M059J (cell line): ENCODE measurements around the gene HDAC4. TPM values are rescaled to one million over a fixed set of nuclear protein-coding genes. Genes with fewer than 3 reads are reported as not detected.
A peak's percentile ranks its signal among the peaks of the same experiment; 100 is the strongest.

Experiments
- DNase-seq: peaks from one replicate; pipeline ENCODE4 v3.0.0-alpha.2; 2012; ENCODE audit warnings: low read depth
- total RNA-seq: library from RNA; depleted of rRNA; stranded (reverse); fragments of >200 nt; shearing (Covaris generic); gene quantifications from 2 replicates; pipeline ENCODE4 v1.2.3, GENCODE V29; 2014

Gene HDAC4
- total RNA-seq, 1 experiment from 2014 or later: 3.9 TPM

DNA sequence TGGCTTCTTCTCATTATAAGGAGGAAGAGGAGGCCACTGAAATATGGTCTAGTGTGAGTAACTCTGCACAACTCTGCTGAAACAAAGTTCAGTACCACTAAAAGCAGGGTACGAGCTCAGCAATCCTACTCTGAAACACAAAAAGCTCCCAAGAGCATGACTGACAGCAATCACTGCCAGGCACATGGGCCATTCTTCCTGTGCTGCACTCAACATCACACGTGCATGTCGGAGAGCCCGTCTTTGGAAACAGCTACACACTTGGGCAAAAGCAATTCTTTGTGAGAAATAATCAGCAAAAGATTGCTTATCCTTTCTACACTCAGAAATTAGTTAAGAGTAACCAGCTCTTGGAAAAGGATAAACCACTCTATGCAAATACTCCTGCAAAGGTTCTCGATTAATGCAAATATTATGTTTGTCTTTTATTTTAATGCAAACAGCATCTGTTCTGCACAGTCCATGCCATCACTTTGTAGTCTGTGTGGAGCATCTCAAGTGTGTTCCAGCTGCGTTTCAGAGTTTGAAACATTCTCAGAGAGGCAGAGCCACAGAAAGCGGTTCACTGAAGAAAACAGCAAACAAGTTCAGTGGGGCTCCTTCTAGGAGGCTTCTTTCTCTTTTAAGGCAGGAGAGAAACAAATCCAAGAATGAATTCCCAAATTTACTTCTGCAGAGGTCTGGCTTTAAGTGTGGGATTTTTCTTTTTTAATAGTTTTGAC lies 145.0 kb downstream of the HDAC4 start:
- DNase-seq: no peak

DNA sequence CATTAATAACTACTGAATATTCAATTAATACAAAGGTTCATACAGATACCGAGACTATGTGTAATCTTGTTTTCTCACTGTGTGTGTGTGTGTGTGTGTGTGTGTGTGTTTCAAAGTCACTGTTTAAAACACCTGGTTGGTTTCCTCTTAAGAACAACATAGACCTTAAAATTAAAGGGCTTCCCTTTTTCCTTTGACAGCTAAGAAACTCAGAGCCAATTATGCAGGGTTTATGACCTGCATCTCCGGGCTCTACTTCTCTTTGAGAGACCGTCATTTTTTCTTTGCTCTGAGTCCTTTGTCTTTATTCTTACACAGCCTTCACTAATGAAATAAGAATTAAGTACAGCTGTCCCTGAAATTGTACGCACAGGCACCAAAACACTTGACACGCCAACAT lies 145.6 kb downstream of the HDAC4 start:
- DNase-seq: no peak

DNA sequence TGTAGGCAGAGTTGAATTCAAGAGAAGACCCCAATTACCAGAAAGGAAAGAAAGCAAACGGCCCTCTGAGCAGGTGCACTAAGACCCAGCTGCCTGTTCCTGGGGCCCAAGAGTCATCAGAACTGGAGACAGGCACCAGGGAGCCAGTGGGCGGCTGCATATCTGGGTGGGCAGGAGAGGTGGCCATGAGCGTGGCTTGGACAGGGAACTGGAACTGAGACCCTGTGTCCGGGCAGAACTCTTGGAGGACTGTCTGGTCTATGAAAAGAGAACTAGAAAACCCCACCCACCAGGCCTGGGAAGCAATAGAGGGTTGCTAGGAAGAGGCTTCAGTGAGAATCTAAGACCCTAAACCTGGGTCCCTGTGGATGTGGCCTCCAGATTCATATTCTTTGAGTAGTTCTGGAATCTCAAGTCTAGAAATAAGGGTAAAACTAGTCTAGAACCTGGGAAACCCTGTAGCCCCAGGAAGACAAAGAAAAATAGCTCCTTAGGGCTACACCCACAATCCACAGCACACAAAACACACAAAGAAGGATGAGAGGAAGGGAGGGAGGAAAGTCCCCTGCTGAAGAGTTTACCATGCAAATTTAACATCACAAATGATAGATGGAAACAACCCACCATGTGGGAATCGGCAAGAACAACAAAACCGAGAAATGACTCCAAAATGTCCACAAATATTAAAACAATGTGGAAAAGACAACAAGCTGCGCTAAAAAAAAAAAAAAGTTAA lies 147.0 kb downstream of the HDAC4 start:
- no peak for DNase-seq

DNA sequence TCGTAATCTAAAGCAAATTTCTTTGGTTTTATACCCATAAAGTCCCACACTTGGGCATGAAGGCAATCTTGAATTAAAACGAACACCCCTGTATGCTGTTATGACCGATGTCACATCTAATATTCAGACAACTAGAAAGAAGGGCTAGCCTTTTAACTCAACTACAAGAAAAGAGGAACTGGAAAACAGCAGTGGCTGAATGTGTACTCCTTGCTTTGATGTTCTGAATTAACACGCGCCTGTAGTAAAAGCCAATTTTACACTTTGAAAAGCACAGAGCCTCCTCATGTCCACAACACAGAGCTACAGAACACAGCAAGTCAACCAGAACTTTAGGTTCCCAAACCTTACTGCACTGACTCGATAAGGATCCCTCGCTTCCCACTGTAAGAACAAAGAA lies 147.6 kb downstream of the HDAC4 start:
- no peak for DNase-seq

DNA sequence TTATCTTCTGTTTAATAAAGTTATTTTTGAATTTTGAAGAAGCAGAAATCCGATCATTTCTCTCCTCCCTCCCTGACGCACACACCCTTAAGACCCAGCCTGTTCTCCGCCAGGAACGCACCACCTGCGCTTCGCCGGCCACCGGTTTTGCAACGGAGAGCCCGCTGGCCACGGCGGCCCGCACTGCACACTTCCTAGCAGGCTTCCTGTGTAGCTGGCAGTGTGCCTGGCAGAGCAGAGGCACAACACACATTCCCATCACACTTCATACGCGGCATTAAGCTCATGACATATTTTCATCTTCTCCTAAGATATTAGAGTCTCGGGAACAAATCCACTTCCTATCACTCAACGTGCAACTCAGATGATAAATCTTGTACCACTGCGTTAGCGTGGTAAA lies 148.0 kb downstream of the HDAC4 start:
- no peak for DNase-seq

DNA sequence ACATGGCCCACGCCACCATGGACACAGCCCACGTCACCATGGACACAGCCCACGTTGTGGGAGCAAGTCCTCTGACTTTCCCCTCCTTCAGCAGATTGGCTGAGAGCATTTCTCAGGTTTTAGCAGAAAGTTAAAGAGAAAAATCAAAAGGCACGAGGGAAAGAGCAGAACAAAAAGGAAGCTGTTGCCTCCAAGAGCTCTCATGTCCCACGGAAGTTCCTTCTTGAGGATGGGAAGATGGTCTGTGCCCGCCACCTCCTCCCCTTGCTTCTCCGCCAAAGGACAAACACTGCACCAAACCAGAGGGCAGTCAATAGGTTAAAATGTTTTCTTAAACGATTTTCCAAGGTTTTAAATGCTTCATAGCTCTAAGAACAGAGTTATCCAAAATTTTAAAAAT lies 148.4 kb downstream of the HDAC4 start:
- no peak for DNase-seq

DNA sequence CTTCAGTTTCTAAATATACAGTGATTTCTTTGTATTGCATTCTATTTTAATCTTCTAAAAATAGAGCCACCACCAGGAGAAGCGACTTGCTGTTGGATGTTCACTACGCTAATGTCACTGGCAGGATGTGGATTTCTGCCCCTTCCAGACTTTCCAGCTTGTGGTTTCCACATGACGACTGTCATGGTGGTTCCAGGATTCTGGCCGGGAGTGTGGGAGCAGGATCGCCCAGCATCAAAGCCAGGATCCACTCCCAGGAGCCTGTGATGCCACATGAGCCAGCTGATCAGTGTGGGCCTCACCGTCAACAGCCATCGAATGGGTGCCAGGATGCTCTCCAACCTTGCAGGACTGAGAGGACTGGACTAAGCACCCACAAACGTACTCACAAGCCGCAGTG lies 148.8 kb downstream of the HDAC4 start:
- no peak for DNase-seq

DNA sequence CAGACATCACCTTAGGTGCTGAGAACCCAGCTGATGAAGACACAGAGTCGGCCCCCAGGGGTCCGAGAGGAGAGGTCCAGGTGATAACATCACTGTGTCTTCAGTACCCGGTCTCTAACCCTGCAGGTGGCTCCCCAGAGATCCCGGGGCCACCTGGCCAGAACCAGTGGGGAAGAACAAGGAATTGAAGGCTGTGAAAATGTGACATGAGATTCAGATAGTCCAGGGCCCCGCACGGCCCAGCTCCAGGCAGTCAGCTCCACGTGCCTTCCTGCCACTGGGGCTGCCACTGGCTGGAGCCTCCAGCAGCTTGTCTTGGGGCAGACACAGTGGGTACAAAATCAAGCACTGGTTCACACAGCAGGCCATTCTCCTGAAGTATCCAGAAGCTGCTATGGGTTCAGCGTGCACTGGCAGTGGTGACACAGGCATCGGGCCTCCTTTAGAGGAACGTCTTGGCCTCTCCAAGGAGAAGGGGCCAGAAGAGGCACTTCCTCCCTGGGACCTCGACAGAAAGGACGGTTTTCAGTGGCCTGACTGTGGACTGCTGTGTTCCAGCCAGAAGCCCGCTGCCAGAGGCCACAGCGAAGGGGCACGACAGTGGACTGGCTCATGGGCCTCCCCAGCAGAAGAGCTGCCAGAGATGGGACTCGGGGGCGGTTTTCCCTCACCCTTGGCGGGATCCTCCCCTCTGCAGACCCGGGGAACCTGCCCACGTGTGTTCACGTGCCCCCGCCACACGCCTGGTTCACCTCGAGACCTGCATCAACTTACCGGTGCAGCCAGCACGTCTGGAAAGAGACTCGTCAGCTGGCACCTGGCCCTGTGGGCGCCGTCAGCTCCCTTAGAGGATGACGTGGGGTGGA lies 150.4 kb downstream of the HDAC4 start:
- no peak for DNase-seq

DNA sequence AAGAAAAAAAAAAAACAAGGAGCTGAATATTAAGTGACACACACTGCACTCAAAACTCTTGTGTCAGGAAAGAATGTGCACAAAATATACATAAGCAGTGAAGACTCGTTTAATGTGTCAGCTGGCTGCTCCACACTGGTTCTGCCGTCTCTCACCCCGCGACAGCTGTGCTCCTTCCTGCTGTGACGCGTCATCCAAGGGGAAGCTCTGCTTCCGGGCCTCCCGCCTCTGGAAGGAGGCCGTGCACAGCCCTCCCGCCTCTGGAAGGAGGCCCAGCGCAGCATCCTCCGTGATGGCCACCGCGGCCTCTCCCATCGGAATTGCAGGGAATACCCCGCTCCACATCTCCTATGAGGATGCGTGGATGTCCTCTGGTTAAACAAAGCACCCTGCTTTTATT lies 151.0 kb downstream of the HDAC4 start:
- no peak for DNase-seq

DNA sequence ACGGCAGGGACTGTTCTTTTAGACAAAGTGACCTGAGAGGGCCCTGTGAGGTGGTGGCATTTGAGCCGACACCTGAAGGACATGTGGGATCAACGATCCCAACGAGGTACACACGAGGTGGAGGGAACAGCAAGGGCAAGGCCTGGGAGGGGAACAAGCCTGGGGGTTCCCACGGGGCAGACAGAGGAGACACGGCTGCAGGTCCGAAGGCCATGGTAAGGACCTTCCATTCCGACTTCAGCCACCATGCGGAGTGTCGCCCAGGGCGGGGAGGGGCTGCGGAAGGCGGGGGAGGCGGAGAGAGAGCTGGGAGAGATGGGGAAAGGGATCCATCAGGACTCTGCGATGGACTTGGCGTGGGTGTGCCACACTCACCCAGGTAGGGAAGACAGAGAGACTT lies 151.8 kb downstream of the HDAC4 start:
- no peak for DNase-seq

DNA sequence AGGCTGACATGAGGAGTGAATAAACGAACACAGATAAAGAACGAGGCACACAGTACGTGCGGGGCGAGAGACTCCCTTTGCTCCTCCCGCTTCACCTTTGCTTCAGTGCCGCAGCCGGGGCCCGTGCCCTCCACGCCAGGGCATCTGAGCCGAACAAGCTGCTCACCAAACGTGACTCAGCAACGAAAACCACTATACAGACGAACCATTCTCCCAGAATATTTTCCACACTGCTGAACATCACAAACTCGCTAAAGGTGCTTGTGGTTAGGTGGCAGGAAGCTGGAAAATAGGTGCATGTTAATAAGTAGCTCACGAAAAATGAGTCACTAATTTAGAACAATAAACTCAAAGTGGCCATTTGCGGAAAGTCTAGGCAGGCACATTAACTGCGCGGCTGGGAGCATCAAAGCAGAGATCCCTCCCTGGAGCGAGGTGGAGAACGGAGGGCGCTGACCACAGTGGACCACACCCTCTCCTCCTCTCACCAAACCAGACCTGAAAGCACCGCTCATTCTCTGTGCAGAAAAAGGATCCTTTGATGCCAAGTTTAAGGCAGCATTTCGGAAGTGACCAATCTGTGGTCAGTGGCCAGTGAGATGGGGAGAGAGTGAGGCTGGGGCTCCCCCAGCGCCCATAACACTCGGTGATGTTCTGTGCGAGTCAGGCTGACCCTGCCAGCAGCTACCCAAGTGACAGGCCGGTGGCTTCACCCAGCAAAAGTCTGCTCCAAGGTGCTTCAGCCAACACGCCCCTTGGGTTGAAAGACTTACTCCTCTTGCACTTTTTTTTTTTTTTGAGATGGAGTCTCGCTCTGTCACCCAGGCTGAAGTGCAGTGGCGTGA lies 153.2 kb downstream of the HDAC4 start:
- DNase-seq: peak; percentile 97

DNA sequence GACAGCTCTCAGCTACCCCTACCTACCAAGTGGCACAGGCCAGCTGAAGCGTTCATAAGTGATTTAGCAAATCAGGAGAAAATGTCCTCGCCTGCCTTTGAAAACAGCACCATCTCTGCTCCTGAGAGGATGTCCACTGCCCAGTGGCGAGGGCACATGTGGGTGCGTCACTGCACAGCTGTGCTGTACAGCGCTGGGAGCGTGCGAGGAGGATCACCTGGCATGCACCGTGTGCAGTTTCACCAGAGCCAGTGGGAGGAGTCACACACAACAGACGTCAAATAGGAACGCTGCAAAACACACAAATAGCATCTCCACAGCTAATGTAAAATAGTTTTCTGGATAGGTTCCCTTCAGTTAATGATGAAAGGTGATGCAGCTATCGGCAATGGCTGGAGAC lies 154.1 kb downstream of the HDAC4 start:
- DNase-seq: no peak

DNA sequence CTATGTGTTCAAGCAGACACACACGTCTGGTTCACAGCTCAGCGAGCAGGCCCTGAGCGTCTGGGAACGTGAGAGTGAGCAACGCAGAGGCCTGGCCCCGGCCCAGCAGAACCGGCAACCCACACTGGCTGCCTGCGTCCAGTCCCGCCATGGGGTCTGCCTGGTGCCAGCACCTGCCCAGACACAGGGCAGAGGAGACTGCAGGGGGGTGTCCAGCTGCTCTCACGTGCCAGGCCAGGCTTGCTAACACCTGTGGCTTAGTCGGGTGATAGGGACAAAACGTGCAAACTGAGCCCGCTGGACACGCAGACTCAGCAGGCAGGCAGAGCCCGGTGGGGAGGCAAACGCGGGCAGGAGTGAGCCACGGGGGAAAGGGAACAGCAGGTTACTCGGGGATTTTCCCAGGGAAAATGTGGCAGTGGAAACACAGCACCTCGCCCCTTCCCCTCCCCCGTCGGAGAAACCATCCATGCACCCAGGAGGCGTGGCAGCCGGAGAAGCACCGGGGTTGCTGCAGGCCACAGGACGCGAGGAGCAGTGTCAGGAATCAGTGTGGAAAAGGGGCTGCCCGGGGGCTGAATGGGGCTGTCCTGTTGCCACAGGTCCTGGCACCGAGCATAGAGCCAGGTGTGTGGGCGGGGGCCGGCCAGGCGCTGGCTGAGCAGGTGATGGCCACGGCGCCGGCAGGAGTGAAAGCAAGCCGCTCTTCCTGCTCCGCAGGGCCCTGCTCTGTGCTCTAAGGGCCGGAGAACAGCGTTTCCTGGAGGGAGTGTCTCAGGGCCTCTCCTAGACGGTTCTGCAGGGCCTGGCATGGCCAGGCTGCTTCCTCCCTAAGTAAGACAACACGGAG lies 154.7 kb downstream of the HDAC4 start:
- no peak for DNase-seq

DNA sequence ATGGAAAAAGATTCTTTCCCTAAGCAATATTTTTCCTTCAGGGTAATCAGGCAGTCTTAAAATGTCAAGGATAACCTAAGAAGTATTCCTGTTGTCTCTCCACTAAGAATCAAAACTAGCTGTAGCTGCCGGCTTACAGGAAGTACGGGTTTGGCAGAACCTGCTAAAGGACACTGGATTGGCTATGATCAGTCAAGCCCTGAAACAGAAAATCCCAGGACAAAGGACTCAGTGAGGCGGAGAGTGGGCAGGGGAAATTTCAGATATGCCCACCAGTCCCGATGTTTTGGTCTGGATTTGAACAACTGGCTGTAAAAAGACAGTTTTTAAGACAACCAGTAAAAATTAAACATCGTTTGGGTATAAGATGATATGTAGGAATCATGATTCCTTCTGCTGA lies 155.7 kb downstream of the HDAC4 start:
- no peak for DNase-seq

DNA sequence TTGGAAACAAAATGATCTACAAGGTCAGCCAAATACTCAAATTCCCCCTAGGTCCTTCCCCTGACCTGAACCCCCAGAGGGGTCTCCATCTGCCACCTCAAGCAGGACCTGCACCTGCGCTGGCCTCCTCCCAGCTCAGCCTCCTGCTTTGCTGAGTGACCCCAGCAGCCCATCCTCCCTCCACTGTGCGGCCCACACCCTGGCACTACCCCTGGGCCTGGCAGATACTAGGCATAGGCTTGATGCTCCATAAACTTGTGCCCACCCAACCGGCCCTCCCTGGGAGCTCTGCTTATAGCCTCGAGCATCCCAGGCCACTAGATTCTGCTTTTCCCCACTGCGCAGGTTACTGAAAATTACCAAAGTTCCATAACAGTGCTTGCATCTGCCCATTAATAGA lies 156.2 kb downstream of the HDAC4 start:
- DNase-seq: no peak

DNA sequence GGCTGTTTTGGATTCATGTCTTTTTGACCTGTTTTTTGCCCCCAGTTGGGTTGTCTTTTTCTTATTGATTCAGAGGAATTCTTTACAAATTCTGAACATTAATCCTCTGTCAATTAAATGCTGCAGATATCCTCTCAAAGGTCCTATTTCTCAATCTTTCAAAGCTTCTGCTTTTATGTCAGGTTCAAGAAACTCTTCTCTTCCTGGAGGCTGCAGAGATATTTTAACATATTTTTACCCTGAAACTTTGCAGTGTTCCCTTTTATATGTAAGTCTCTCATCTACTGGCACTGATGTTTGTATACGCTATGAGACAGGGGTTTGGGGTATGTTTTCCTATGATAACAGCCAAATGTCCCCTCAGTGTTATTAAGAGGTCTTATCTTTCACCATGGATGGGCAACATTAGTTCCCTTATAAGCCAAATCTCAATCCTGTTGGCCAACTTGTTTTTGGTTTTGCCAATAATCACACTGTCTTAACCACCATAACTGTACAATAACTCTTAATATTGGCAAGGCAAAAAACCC lies 159.3 kb downstream of the HDAC4 start:
- no peak for DNase-seq

DNA sequence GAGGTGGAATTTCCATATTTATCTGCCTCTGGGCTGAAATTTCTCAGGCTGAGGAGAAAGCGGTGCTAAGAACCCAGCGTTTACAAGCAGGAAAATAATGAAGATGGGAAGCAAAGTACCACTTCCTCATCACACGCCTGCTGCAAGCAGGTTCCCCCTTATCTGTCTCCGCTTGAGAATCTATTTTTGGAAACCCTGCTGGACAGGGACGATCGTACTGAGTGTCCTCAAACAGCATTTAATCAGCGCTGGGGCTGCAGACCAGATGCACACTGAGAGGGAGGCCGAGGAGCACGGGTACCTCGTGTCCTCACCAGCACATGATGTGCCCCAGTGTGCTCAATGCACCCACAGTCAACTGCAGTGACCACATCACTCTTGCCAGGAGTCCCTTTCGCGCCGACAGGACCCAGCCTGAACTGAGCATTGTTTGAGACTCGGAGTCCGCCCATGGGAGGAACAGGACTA lies 160.4 kb downstream of the HDAC4 start:
- DNase-seq: no peak

DNA sequence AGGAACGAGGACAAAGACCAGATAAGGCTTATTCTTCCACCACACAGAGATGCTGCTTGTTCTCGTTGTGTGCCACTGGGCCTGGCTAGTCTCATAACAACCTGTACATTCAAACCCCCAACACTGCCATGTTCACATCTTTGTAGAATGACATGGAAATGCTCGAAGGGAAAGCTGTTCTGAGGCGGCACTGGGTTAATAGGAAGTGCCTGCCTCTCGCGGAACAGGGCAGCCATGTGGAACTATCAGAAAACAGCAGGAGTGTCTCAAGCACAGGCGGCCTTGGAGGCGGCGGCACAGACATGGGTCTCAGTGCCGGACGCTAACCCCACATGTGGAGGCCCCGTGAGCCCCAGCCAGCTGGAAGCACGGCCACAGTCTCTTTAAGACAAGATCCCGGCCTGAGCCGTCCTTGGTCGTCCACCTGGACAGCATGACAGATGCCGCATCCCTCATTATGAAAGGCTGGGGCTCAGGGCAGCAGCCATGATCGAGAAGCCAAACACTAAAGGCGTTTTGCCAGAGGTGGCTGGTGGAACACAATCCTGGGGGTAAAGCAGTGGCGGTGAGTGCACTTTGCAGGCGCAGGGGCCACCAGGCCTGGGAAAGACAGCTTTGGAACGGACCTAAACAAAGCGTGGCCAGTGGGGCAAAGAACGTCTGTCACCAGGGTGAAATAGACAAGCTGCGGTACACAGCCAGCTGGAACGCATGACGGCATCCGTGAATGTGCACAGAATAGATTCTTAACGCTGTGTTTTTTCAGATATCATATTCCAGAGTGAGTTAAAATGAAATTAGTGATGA lies 161.0 kb downstream of the HDAC4 start:
- DNase-seq: no peak

DNA sequence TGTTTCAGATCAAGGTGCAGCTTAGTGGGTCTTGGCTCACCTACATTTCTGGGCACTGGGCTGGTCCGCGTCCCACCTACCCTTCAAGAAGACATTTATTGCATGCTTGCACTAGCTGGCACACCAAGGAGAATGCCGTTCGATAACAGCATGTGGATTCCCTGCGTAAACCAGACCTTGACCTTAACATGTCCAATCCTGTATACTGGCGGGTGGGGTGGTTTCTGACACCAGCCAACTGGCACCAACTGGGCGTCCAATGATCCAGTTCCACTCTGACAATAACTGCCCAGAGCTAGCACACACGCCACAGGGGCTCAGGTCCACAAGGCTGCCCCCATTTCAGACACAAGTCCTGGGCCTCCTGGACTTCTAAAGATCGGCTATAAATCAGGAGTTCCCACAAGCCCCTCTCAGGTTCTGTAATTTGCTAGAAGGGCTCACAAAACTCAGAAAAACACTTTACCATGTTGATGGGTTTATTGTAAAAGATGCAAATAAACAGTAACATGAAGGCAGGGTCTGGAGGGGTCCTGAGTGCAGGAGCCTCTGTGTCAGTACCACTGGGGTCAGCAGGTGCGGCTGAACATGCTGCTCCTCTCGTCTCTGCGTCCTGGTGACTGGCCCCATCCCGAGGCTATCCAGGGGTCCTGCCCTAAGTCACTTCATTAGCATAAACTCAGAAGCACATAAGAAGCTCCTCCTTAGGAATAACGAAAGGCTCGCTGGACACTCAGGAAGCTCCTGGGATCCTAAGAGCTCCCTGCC lies 161.8 kb downstream of the HDAC4 start:
- DNase-seq: no peak
